ENCODE results near the gene HAPLN1. TPM values are rescaled to one million over a fixed set of nuclear protein-coding genes. Genes with fewer than 3 reads are reported as not detected.

The HAPLN1 gene

Small RNAs within 50 kb of the gene (small RNA-seq; reads per million reads assigned to genes)
- gene RN7SKP295 (ENCODE audit: insufficient read depth) (not detected), gene RNU6-620P (ENCODE audit: insufficient read depth) (not detected)
